ENCODE measurements around the gene FXYD4. TPM values are rescaled to one million over a fixed set of nuclear protein-coding genes. Genes with fewer than 3 reads are reported as not detected.

The FXYD4 gene
- total RNA-seq, 1 experiment from 2014 or later: not detected

- Histone ChIP-seq H3K4me1 (no peaks in the 10 kb centered on the region), H3K27me3 (no peaks in the 10 kb centered on the region), H3K4me3 (no peak overlapping the region), H3K9me3 (replicated peaks) (no peaks in the 10 kb centered on the region), H3K36me3 (no peaks in the 10 kb centered on the region), H3K27ac (no peak overlapping the region)
- DNase-seq: no peak
Measured at GRCh38 chr10:43338117-43338516, 33.3 kb upstream of the FXYD4 start.

- Histone ChIP-seq H3K27me3 (no peaks in the 10 kb centered on the region), H3K4me3 (no peak overlapping the region), H3K4me1 (no peaks in the 10 kb centered on the region), H3K36me3 (no peaks in the 10 kb centered on the region), H3K27ac (no peak overlapping the region), H3K9me3 (replicated peaks) (no peaks in the 10 kb centered on the region)
- DNase-seq: no peak
Measured at GRCh38 chr10:43339136-43339535, 32.3 kb upstream of the FXYD4 start.

GRCh38 chr10:43340101-43340500, 31.3 kb upstream of the FXYD4 start:
- H3K9me3 ChIP-seq (replicated peaks): no peaks in the 10 kb centered on the region
- no peaks in the 10 kb centered on the region for H3K36me3 ChIP-seq
- no peaks in the 10 kb centered on the region for H3K4me1 ChIP-seq
- H3K4me3 ChIP-seq: no peak overlapping the region
- no peaks in the 10 kb centered on the region for H3K27me3 ChIP-seq
- H3K27ac ChIP-seq: no peak overlapping the region
- DNase-seq: no peak

- no peaks in the 10 kb centered on the region for H3K27me3 ChIP-seq
- no peak for DNase-seq
- no peaks in the 10 kb centered on the region for H3K4me1 ChIP-seq
- no peaks in the 10 kb centered on the region for H3K36me3 ChIP-seq
- H3K27ac ChIP-seq: no peak overlapping the region
- no peak overlapping the region for H3K4me3 ChIP-seq
- H3K9me3 ChIP-seq (replicated peaks): no peaks in the 10 kb centered on the region
Measured at GRCh38 chr10:43340619-43341018, 30.8 kb upstream of the FXYD4 start.

GRCh38 chr10:43341450-43341849, 30.0 kb upstream of the FXYD4 start:
- no peak overlapping the region for H3K27ac ChIP-seq
- H3K4me3 ChIP-seq: no peak overlapping the region
- no peaks in the 10 kb centered on the region for H3K36me3 ChIP-seq
- H3K4me1 ChIP-seq: no peaks in the 10 kb centered on the region
- no peak for DNase-seq
- H3K27me3 ChIP-seq: no peaks in the 10 kb centered on the region
- H3K9me3 ChIP-seq (replicated peaks): no peaks in the 10 kb centered on the region

- Histone ChIP-seq H3K36me3 (no peaks in the 10 kb centered on the region), H3K9me3 (replicated peaks) (no peaks in the 10 kb centered on the region), H3K27ac (no peak overlapping the region), H3K4me3 (no peak overlapping the region), H3K27me3 (no peaks in the 10 kb centered on the region), H3K4me1 (no peaks in the 10 kb centered on the region)
- no peak for DNase-seq
Measured at GRCh38 chr10:43342279-43343125, 28.9 kb upstream of the FXYD4 start.

GRCh38 chr10:43343126-43343525, 28.3 kb upstream of the FXYD4 start:
- Histone ChIP-seq H3K4me1 (no peaks in the 10 kb centered on the region), H3K4me3 (no peak overlapping the region), H3K9me3 (replicated peaks) (no peaks in the 10 kb centered on the region), H3K27me3 (no peaks in the 10 kb centered on the region), H3K27ac (no peak overlapping the region), H3K36me3 (no peaks in the 10 kb centered on the region)
- no peak for DNase-seq

- Histone ChIP-seq H3K27ac (no peak overlapping the region), H3K9me3 (replicated peaks) (no peaks in the 10 kb centered on the region), H3K4me3 (no peak overlapping the region), H3K4me1 (no peaks in the 10 kb centered on the region), H3K27me3 (no peaks in the 10 kb centered on the region), H3K36me3 (no peaks in the 10 kb centered on the region)
- DNase-seq: no peak
Measured at GRCh38 chr10:43344051-43344450, 27.4 kb upstream of the FXYD4 start.

- no peak overlapping the region for H3K27ac ChIP-seq
- no peaks in the 10 kb centered on the region for H3K9me3 ChIP-seq (replicated peaks)
- H3K36me3 ChIP-seq: no peaks in the 10 kb centered on the region
- no peak overlapping the region for H3K4me3 ChIP-seq
- H3K4me1 ChIP-seq: no peaks in the 10 kb centered on the region
- no peak for DNase-seq
- H3K27me3 ChIP-seq: no peaks in the 10 kb centered on the region
Measured at GRCh38 chr10:43347997-43348396, 23.4 kb upstream of the FXYD4 start.

GRCh38 chr10:43348511-43349312, 22.7 kb upstream of the FXYD4 start:
- Histone ChIP-seq H3K36me3 (no peaks in the 10 kb centered on the region), H3K27ac (no peak overlapping the region), H3K9me3 (replicated peaks) (no peaks in the 10 kb centered on the region), H3K27me3 (no peaks in the 10 kb centered on the region), H3K4me1 (no peaks in the 10 kb centered on the region), H3K4me3 (no peak overlapping the region)
- peak; percentile 52 to 72 for DNase-seq

- no peaks in the 10 kb centered on the region for H3K36me3 ChIP-seq
- no peaks in the 10 kb centered on the region for H3K9me3 ChIP-seq (replicated peaks)
- no peaks in the 10 kb centered on the region for H3K4me1 ChIP-seq
- H3K4me3 ChIP-seq: no peak overlapping the region
- H3K27ac ChIP-seq: no peak overlapping the region
- H3K27me3 ChIP-seq: no peaks in the 10 kb centered on the region
- DNase-seq: no peak
Measured at GRCh38 chr10:43350156-43350555, 21.3 kb upstream of the FXYD4 start.

- H3K4me3 ChIP-seq: no peak overlapping the region
- no peak overlapping the region for H3K27ac ChIP-seq
- H3K27me3 ChIP-seq: no peaks in the 10 kb centered on the region
- no peaks in the 10 kb centered on the region for H3K4me1 ChIP-seq
- no peak for DNase-seq
- H3K9me3 ChIP-seq (replicated peaks): no peaks in the 10 kb centered on the region
- no peaks in the 10 kb centered on the region for H3K36me3 ChIP-seq
Measured at GRCh38 chr10:43350686-43351085, 20.8 kb upstream of the FXYD4 start.

GRCh38 chr10:43351301-43351700, 20.1 kb upstream of the FXYD4 start:
- H3K27ac ChIP-seq: no peak overlapping the region

GRCh38 chr10:43352951-43353350, 18.5 kb upstream of the FXYD4 start:
- Histone ChIP-seq H3K4me1 (no peaks in the 10 kb centered on the region), H3K9me3 (replicated peaks) (no peaks in the 10 kb centered on the region), H3K36me3 (no peaks in the 10 kb centered on the region), H3K27me3 (no peaks in the 10 kb centered on the region), H3K27ac (no peak overlapping the region), H3K4me3 (no peak overlapping the region)
- DNase-seq: no peak

More at GRCh38 chr10:43351301-43351700, 20.1 kb upstream of the FXYD4 start:
- Histone ChIP-seq H3K9me3 (replicated peaks) (no peaks in the 10 kb centered on the region), H3K27me3 (no peaks in the 10 kb centered on the region), H3K4me3 (no peak overlapping the region), H3K36me3 (no peaks in the 10 kb centered on the region), H3K4me1 (no peaks in the 10 kb centered on the region)
- no peak for DNase-seq

GRCh38 chr10:43353495-43354329, 17.7 kb upstream of the FXYD4 start:
- Histone ChIP-seq H3K36me3 (no peaks in the 10 kb centered on the region), H3K27ac (no peak overlapping the region), H3K9me3 (replicated peaks) (no peaks in the 10 kb centered on the region), H3K27me3 (no peaks in the 10 kb centered on the region), H3K4me1 (no peaks in the 10 kb centered on the region), H3K4me3 (no peak overlapping the region)
- DNase-seq: no peak

All from SJCRH30 (cell line).